ENCODE measurements around the gene FAM50A. TPM values are rescaled to one million over a fixed set of nuclear protein-coding genes. Genes with fewer than 3 reads are reported as not detected.

The FAM50A gene
- polyA plus RNA-seq, 1 donor from 2014 or later, result 68.3 TPM

GRCh38 chrX:154476821-154477220, 32.9 kb downstream of the FAM50A start:
- Histone ChIP-seq H3K79me2 (replicated peaks; ENCODE audit: insufficient read depth, low read length) (no peaks in the 10 kb centered on the region), H3K36me3 (ENCODE audit: insufficient read depth, low read length) (no peaks in the 10 kb centered on the region), H3F3A (ENCODE audit: insufficient read depth, low read length, poor library complexity, severe bottlenecking) (no peaks in the 10 kb centered on the region), H3K9ac (ENCODE audit: low read length) (no peak overlapping the region), H4K20me1 (ENCODE audit: insufficient read depth) (no peaks in the 10 kb centered on the region), H3K4me2 (ENCODE audit: low read length) (no peak overlapping the region), H3K27me3 (ENCODE audit: insufficient read depth, low read depth, low read length) (no peaks in the 10 kb centered on the region), H3K9me3 (ENCODE audit: low read length) (no peaks in the 10 kb centered on the region), H3K4me3 (ENCODE audit: low read length) (no peak overlapping the region), H3K9me2 (ENCODE audit: insufficient read depth, low read length) (no peaks in the 10 kb centered on the region), H2AFZ (ENCODE audit: low read depth, low read length) (no peak overlapping the region), H3K27ac (ENCODE audit: low read length) (no peak overlapping the region)
- no peak for TF ChIP-seq REST (IDR thresholded peaks at IDR 0.05; ENCODE audit: borderline replicate concordance)
- no peak for TF ChIP-seq RAD21 (conservative IDR thresholded peaks at IDR 0.05)
- TF ChIP-seq POLR2AphosphoS5 (IDR thresholded peaks at IDR 0.05), result no peak
- no peak for TF ChIP-seq SMC3 (conservative IDR thresholded peaks at IDR 0.05; ENCODE audit: poor library complexity)
- TF ChIP-seq, protein P1, sequence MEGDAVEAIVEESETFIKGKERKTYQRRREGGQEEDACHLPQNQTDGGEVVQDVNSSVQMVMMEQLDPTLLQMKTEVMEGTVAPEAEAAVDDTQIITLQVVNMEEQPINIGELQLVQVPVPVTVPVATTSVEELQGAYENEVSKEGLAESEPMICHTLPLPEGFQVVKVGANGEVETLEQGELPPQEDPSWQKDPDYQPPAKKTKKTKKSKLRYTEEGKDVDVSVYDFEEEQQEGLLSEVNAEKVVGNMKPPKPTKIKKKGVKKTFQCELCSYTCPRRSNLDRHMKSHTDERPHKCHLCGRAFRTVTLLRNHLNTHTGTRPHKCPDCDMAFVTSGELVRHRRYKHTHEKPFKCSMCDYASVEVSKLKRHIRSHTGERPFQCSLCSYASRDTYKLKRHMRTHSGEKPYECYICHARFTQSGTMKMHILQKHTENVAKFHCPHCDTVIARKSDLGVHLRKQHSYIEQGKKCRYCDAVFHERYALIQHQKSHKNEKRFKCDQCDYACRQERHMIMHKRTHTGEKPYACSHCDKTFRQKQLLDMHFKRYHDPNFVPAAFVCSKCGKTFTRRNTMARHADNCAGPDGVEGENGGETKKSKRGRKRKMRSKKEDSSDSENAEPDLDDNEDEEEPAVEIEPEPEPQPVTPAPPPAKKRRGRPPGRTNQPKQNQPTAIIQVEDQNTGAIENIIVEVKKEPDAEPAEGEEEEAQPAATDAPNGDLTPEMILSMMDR (IDR thresholded peaks at IDR 0.05; ENCODE audit: poor library complexity, severe bottlenecking), result no peak

DNA sequence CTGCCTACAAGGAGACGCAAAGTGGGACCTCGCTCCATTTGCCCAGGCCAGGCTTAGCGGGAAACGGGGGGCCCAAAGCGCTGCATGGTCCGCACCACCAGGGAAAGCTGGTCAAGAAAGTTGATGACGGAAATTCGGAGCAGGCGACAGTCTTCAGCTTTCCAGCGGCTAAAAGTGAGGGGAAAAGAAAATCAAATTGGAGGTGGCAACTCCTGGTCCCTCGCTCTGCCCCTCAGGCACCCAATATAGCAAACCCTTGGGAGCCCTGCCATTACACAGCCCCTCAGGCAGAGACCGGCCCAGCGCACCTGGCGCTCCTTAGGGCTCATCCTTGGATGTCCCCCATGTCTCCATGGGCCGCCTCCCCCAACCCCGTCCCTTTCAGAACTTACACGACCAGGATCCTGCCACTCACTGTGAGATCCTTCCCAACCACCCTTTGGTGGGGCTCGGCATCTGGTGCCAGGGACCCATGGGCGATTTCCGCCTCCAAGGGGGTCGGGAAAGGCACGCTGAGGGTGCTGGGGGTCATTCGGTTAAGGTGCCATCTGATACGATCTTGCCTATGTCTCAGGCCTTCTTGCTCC, 34.0 kb downstream of the FAM50A start:
- H3K9me3 ChIP-seq (ENCODE audit: low read length), result no peaks in the 10 kb centered on the region
- H3F3A ChIP-seq (ENCODE audit: insufficient read depth, low read length, poor library complexity, severe bottlenecking), result no peaks in the 10 kb centered on the region
- no peaks in the 10 kb centered on the region for H3K36me3 ChIP-seq (ENCODE audit: insufficient read depth, low read length)
- H3K9ac ChIP-seq (ENCODE audit: low read length), result peak overlapping the region; percentile 69
- no peak overlapping the region for H3K4me2 ChIP-seq (ENCODE audit: low read length)
- no peak overlapping the region for H3K27ac ChIP-seq (ENCODE audit: low read length)
- no peaks in the 10 kb centered on the region for H4K20me1 ChIP-seq (ENCODE audit: insufficient read depth)
- TF ChIP-seq RAD21 (conservative IDR thresholded peaks at IDR 0.05), result no peak
- no peak for TF ChIP-seq SMC3 (conservative IDR thresholded peaks at IDR 0.05; ENCODE audit: poor library complexity)
- TF ChIP-seq EP300 (conservative IDR thresholded peaks at IDR 0.05; ENCODE audit: poor library complexity, severe bottlenecking), result no peak
- TF ChIP-seq POLR2AphosphoS5 (IDR thresholded peaks at IDR 0.05), result no peak
- no peak for TF ChIP-seq TAF1 (IDR thresholded peaks at IDR 0.05; ENCODE audit: low read depth)
- TF ChIP-seq, protein P1 (IDR thresholded peaks at IDR 0.05; ENCODE audit: poor library complexity, severe bottlenecking), result no peak
- no peak for TF ChIP-seq REST (IDR thresholded peaks at IDR 0.05; ENCODE audit: borderline replicate concordance)
- TF ChIP-seq EZH2 (IDR thresholded peaks at IDR 0.05; ENCODE audit: borderline replicate concordance, insufficient read depth, low read length, poor library complexity, severe bottlenecking), result no peak
- no peak for TF ChIP-seq MXI1 (conservative IDR thresholded peaks at IDR 0.05; ENCODE audit: poor library complexity, severe bottlenecking)
- H2AFZ ChIP-seq (ENCODE audit: low read depth, low read length), result no peak overlapping the region
- H3K9me2 ChIP-seq (ENCODE audit: insufficient read depth, low read length), result no peaks in the 10 kb centered on the region
- H3K27me3 ChIP-seq (ENCODE audit: insufficient read depth, low read depth, low read length), result no peaks in the 10 kb centered on the region
- no peaks in the 10 kb centered on the region for H3K79me2 ChIP-seq (replicated peaks; ENCODE audit: insufficient read depth, low read length)
- H3K4me3 ChIP-seq (ENCODE audit: low read length), result peak overlapping the region; percentile 68
